HG03066 (cell line): Measurements from ENCODE around the gene ITPR3.

Experiments
- ATAC-seq: cut with Tn5 transposase; IDR thresholded peaks from one replicate; pipeline ENCODE4 v1.9.1; 2021; ENCODE audit warnings: low read depth; ENCODE audit not compliant: unreplicated experiment

The ITPR3 gene

GRCh38 chr6:33664506-33665057 lies 43.5 kb downstream of the ITPR3 start:
- ATAC-seq = no peak

DNA sequence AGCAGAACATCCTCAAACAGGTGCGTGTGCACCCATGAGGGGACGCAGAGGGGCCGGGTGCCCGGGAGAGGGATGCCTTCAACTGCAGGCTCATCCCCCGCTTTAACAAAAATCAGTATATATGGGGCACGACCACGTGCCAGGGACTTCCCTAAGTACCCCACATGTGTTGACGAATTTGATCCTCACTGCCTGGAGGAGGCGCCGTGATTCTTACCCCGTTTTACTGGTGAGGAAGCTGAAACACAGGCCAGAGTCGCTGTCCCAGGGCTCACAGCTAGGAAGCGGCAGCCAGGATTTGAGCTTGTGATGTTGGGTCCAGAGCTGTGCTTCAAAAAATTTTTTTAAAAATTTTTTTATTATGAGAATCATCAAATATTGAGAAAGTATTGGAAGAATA lies 44.8 kb downstream of the ITPR3 start:
- no peak for ATAC-seq

GRCh38 chr6:33667072-33667471 lies 46.0 kb downstream of the ITPR3 start:
- ATAC-seq = no peak

DNA sequence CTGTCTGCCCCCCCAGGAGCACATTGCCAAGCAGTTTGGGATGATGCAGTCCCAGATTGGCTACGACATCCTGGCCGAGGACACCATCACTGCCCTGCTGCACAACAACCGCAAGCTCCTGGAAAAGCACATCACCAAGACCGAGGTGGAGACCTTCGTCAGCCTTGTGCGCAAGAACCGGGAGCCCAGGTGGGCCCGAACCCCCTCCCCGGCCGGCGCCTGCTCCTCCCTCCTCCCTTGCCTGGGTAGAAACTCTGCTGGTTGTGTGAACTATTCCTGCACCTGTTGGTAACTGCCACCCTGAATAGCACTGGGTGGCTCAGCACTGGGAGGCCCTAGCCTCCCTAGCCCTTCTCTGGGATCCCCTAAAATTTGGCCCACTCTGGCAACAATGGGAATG lies 46.7 kb downstream of the ITPR3 start:
- no peak for ATAC-seq

- no peak for ATAC-seq
Observed at GRCh38 chr6:33668328-33668727, 47.2 kb downstream of the ITPR3 start.

- ATAC-seq = no peak
Observed at GRCh38 chr6:33668914-33669313, 47.8 kb downstream of the ITPR3 start.

DNA sequence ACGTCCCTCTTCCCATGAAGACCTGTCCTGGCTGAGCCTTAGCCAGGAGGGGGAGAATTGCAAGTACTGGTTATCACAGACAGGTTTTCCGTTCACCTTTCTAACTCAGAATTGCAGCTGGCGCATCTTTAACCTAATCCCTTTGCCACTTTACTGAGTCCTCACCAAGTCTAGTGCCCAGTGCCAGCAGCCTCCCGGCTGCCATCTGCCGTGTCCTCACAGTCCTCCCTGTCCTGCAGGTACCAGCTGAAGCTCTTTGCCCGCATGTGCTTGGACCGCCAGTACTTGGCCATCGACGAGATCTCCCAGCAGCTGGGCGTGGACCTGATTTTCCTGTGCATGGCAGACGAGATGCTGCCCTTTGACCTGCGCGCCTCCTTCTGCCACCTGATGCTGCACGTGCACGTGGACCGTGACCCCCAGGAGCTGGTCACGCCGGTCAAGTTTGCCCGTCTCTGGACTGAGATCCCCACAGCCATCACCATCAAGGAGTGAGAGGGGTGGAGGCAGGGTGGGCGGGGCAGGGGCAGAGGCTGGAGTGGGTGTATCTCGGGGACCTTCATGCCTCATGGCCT lies 49.1 kb downstream of the ITPR3 start:
- ATAC-seq = no peak

- no peak for ATAC-seq
Observed at GRCh38 chr6:33670971-33671743, 50.0 kb downstream of the ITPR3 start.

GRCh38 chr6:33671744-33672072 lies 50.6 kb downstream of the ITPR3 start:
- no peak for ATAC-seq

DNA sequence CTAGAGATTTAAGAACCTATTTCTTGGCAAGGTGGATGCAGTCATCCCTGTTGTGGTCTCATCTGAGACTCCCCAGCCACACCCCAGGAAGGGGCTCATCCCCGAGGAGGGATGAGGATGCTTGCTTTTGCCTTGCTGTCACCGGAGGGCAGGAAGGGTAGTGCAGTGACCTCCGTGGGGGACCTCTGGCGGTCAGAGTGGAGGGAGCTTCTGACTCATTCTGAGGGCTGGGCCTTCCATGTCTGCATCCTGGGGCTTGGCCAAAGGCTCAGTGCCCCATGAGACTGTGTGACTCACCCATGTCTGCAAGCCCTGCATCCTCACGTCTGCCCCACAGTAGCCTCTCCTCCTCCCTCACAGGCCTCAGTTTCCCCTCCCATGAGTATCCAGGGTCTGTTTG lies 51.7 kb downstream of the ITPR3 start:
- ATAC-seq = no peak

DNA sequence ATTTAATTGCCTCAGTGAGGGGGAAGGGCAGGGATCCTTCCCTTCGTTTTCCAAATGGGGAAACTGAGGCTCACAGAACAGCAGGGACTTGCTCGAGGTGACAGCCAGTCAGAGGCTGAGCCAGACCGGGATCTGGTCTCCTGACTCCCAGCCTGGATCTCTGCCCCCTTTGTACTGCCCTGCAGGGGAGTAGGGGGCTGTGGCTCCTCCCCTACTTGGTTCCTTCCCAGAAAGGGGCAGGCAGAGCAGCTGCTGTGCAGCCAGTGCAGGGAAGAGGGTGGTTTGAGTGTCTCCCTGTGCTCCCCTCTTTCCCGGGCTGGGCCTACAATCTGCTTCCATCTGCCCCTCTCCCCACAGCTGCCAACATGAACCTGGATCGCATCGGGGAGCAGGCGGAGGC lies 52.7 kb downstream of the ITPR3 start:
- ATAC-seq = no peak

DNA sequence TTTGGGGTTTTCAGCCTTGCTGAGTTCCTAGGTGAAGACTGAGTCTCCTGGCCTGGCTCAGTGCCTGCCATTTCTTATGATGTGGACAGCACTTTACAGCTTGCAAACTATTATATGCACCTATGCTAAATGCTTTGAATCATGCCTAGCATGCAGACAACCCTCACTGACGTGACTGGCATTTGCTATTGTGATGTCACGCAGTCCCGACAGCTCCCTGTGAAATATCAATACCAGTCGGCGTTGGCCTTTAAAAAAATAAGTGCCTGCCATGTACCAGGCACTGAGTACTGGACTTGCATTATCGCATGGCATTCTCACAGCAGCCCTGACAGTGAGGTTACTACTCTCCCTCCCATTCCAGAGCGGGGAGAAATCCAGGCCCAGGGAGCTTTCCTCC lies 54.8 kb downstream of the ITPR3 start:
- no peak for ATAC-seq

DNA sequence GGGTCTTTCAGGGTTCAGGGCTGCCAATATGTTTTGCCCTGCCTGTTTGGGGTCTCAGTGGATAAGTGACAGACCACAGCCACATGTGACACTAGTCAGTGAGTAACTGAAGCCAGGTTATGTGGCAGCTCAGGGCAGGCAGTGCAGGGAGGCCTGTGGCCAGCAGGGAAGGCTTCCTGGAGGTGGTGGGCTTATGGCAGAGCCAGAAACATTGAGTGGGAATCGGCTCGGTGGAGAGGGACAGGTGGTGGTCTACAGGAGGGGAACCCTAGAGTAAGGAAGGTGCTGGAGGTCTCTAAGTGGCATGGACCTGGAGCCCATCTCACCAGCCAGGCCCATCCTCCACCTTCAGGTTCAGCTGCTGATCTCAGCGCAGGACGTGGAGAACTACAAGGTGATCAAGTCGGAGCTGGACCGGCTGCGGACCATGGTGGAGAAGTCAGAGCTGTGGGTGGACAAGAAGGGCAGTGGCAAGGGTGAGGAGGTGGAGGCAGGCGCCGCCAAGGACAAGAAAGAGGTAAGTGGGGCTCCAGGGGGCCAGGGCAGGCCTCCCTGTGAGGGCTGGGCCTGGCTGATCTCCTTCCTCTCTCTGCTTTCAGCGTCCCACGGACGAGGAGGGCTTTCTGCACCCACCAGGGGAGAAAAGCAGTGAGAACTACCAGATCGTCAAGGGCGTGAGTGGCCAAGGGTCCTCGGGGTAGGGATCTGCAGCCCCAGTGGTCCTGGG lies 55.5 kb downstream of the ITPR3 start:
- no peak for ATAC-seq

DNA sequence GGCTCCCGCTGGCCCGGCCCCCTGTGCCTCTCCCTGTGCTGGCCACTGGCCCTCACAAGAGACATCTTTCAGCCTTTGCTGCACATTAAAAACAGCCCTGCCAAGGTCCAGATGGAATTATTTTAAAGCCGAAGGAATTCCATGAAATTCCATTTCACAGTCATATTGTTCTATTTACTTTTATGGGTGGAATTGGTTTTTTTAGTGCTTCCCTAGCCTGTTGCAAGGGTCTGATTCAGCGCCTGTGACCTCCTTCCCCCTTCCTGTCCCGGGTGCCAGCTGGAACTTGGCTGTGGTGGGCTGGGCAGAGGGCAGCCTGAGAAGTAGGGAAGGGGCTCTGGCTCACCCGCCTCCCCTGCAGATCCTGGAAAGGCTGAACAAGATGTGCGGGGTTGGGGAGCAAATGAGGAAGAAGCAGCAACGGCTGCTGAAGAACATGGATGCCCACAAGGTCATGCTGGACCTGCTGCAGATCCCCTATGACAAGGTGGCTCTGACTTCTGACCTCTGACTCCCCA lies 56.1 kb downstream of the ITPR3 start:
- no peak for ATAC-seq

DNA sequence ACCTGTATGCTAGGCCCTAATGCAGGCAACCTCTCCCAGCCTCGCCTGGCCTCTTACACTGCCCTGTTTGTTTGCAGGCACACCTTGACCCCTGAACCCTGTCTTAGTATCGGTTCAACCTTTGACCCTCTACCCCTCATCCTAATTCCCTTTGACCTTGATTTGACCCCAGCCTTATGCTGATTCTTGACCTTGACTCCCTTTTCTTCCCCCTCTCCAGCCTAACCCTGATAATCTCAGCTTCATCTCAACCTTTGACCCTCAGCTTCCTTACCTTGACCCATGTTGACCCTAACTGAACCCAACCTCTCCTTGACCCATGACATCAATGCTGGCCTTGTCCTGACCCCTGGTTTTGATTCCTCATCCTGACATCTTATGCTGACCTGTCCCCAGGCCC lies 56.6 kb downstream of the ITPR3 start:
- ATAC-seq = no peak

GRCh38 chr6:33678233-33678931 lies 57.3 kb downstream of the ITPR3 start:
- ATAC-seq = no peak

- ATAC-seq = no peak
Observed at GRCh38 chr6:33678932-33679490, 57.9 kb downstream of the ITPR3 start.

DNA sequence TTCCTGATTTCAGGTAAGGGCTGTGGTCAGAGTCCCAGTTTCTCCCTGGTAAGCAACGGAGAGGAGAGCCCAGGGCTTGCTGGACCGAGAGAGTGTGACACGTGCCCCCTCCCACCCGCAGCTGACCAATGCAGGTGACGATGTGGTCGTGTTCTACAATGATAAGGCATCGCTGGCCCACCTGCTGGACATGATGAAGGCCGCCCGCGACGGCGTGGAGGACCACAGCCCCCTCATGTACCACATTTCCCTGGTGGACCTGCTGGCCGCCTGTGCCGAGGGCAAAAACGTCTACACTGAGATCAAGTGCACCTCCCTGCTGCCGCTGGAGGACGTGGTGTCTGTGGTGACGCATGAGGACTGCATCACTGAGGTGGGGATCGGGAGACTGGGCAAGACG lies 58.6 kb downstream of the ITPR3 start:
- ATAC-seq = no peak

- ATAC-seq = no peak
Observed at GRCh38 chr6:33682341-33682740, 61.2 kb downstream of the ITPR3 start.

DNA sequence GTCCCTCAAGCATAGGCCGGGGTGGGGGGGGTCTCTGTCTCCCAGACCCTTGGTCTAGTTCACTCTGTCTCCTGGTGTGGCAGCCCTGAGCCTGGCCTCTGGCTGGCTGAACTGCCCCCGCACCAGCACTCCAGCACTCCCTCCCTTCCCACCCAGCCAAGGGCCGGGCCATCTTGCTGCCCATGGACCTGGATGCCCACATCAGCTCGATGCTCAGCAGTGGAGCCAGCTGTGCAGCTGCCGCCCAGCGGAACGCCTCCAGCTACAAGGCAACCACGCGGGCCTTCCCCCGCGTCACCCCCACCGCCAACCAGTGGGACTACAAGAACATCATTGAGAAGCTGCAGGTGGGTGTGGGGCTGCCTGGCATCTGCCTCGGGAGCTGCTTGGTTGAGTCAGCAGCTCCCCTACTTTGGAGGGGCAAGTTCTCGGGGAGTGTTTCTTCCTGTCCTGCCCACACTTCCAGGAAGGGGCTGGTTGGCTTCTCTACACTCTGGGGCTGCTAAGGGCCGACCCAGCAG lies 62.0 kb downstream of the ITPR3 start:
- ATAC-seq = no peak
